B cell (primary cell): ENCODE measurements around the gene PHTF2. TPM values are rescaled to one million over a fixed set of nuclear protein-coding genes. Genes with fewer than 3 reads are reported as not detected.

Experiments
- ATAC-seq: fragments of 200-7000 bp; cut with Tn5 transposase; one replicate; pipeline ENCODE4 v1.10.0; 2021; ENCODE audit warnings: low read depth, mild to moderate bottlenecking, moderate number of reproducible peaks, moderate library complexity
- CTCF ChIA-PET: fragments of 350-600 bp; sonication (Branson Sonifier 250); formaldehyde crosslinking; loops from one replicate; lab custom pipeline; 2021; ENCODE audit warnings: antibody characterized with exemption, inconsistent platforms; lab: Charles Lee
- POLR2A ChIA-PET: fragments of 350-600 bp; sonication (Branson Sonifier 250); formaldehyde crosslinking; loops from one replicate; lab custom pipeline; 2021; ENCODE audit warnings: antibody characterized with exemption; lab: Charles Lee
- DNase-seq: peaks from one replicate; pipeline ENCODE4 v3.0.0; 2013
- H2AFZ ChIP-seq: 2 replicates; pipeline ENCODE4 v1.6.1; 2012; ENCODE audit warnings: mild to moderate bottlenecking, low read depth, low read length; ENCODE audit not compliant: insufficient read depth, poor library complexity, severe bottlenecking
- H3K27ac ChIP-seq, 2 donors: 1 replicate in 1 of 2; 2 replicates in 1 of 2; pipeline ENCODE4 v1.5.1; 2012 to 2013; ENCODE audit warnings: low read length in 2 of 2, mild to moderate bottlenecking in 2 of 2, moderate library complexity in 1 of 2
- H3K27me3 ChIP-seq, 4 experiments: fragments of 200-600 bp in 1 of 4; sonication (generic) in 1 of 4; replicated peaks in 1 of 4; 1 replicate in 2 of 4; 2 replicates in 2 of 4; pipeline versions ENCODE4 v1.6.1 to v1.7.0; 2013 to 2016; ENCODE audit warnings: low read length in 3 of 4, mild to moderate bottlenecking in 2 of 4, mixed read lengths in 1 of 4, moderate library complexity in 1 of 4; ENCODE audit not compliant: insufficient read depth in 4 of 4, control insufficient read depth in 3 of 4; ENCODE audit errors: control extremely low read depth in 1 of 4
- H3K36me3 ChIP-seq, 2 experiments: replicated peaks in 1 of 2; 1 replicate in 1 of 2; 2 replicates in 1 of 2; pipeline versions ENCODE4 v1.6.1 to v1.7.1; 2013; ENCODE audit warnings: low read length in 1 of 2; ENCODE audit not compliant: insufficient read depth in 2 of 2, control insufficient read depth in 1 of 2; ENCODE audit errors: control extremely low read depth in 1 of 2, extremely low read depth in 1 of 2
- H3K4me1 ChIP-seq, 2 donors: fragments of 200-600 bp in 1 of 2; sonication (generic) in 1 of 2; 1 replicate in 1 of 2; 2 replicates in 1 of 2; pipeline versions ENCODE4 v1.5.1 to v1.6.1; 2013 to 2017; ENCODE audit warnings: low read length in 2 of 2; ENCODE audit not compliant: control insufficient read depth in 2 of 2, insufficient read depth in 2 of 2
- H3K4me2 ChIP-seq: replicated peaks from 2 replicates; pipeline ENCODE3; 2012; ENCODE audit warnings: mild to moderate bottlenecking, low read depth, low read length; ENCODE audit not compliant: poor library complexity, severe bottlenecking
- H3K4me3 ChIP-seq, 5 experiments: fragments of 200-600 bp in 1 of 5; sonication (generic) in 1 of 5; 1 replicate in 3 of 5; 2 replicates in 2 of 5; pipeline versions ENCODE4 v1.5.1 to v1.7.0; 2011 to 2016; ENCODE audit warnings: low read length in 4 of 5, mild to moderate bottlenecking in 4 of 5, low read depth in 2 of 5, control low read depth in 1 of 5, moderate library complexity in 1 of 5; ENCODE audit not compliant: insufficient read depth in 1 of 5; ENCODE audit errors: control extremely low read depth in 1 of 5, extremely low read depth in 1 of 5
- H3K79me2 ChIP-seq: fragments of 200-600 bp; sonication (generic); one replicate; pipeline ENCODE4 v1.6.0; 2016; ENCODE audit warnings: low read length; ENCODE audit not compliant: control insufficient read depth, insufficient read depth
- H3K9ac ChIP-seq: fragments of 200-600 bp; sonication (generic); 2 replicates; pipeline ENCODE4 v1.6.1; 2017; ENCODE audit warnings: mild to moderate bottlenecking, low read length, moderate library complexity
- H3K9me3 ChIP-seq, 3 donors: one replicate each; pipeline versions ENCODE4 v1.6.1 to v1.7.1; 2013; ENCODE audit warnings: low read length in 2 of 3; ENCODE audit not compliant: control insufficient read depth in 2 of 3, insufficient read depth in 1 of 3; ENCODE audit errors: control extremely low read depth in 1 of 3
- H4K20me1 ChIP-seq: 2 replicates; pipeline ENCODE4 v1.6.0; 2012; ENCODE audit warnings: mild to moderate bottlenecking, low read length; ENCODE audit not compliant: insufficient read depth, control insufficient read depth, poor library complexity, severe bottlenecking
- H3K27ac Mint-ChIP-seq: one replicate; pipeline ENCODE4 v1.8.0; 2021; ENCODE audit warnings: mixed read lengths
- H3K27me3 Mint-ChIP-seq: one replicate; pipeline ENCODE4 v1.8.0; 2021; ENCODE audit warnings: mixed read lengths
- H3K4me1 Mint-ChIP-seq: one replicate; pipeline ENCODE4 v1.8.0; 2021; ENCODE audit warnings: mixed read lengths
- H3K4me3 Mint-ChIP-seq: one replicate; pipeline ENCODE4 v1.8.0; 2021; ENCODE audit warnings: mixed read lengths
- H3K9me3 Mint-ChIP-seq: one replicate; pipeline ENCODE4 v1.8.0; 2022; ENCODE audit warnings: mixed read lengths; ENCODE audit not compliant: insufficient read depth
- CTCF ChIP-seq: fragments of 200-600 bp; IDR thresholded peaks from one replicate; pipeline ENCODE4 v1.8.0; 2022; ENCODE audit warnings: antibody characterized with exemption, mild to moderate bottlenecking
- EZH2 ChIP-seq: IDR thresholded peaks from 2 replicates; pipeline ENCODE4 v1.6.1; 2012; ENCODE audit warnings: borderline replicate concordance, low read depth, mild to moderate bottlenecking, moderate library complexity, low read length; ENCODE audit not compliant: insufficient read depth, poor library complexity, severe bottlenecking
- WGBS: methylation state at CpG from one replicate; pipeline ENCODE4 v1.1.5; 2013; ENCODE audit warnings: missing lambda C conversion rate; ENCODE audit not compliant: insufficient coverage; 5-methylcytosine and 5-hydroxymethylcytosine counted together
- intact Hi-C: fragments of 100-400 bp; cut with micrococcal nuclease; formaldehyde crosslinking; loops from one replicate; pipeline ENCODE4 v1.10.0; 2022
- polyA plus RNA-seq: library from polyadenylated mRNA; depleted of rRNA; stranded (reverse); fragments of >200 nt; gene quantifications from 2 replicates; pipeline ENCODE4 v1.2.3, GENCODE V29; 2012
- total RNA-seq, 2 donors: library from RNA; stranded (reverse); fragments of 120-200 nt in 1 of 2; gene quantifications; 1 replicate in 1 of 2; 2 replicates in 1 of 2; pipeline versions ENCODE4 v1.2.3 to v1.2.4, GENCODE V29; 2013 to 2022

PHTF2 gene
- total and polyA plus RNA-seq, 2 donors (not counting 1 experiment from before 2014, with no cell fraction given), result 35.3 to 44.8 TPM

GRCh38 chr7:77791956-77792355 lies 6.6 kb upstream of the PHTF2 start:
- no peak overlapping the region for H3K27ac Mint-ChIP-seq
- no peak overlapping the region for H3K4me2 ChIP-seq
- no peak overlapping the region for H3K4me3 Mint-ChIP-seq
- peaks cover 34% of the 10 kb centered on the region for H3K79me2 ChIP-seq
- H3K4me1 ChIP-seq, result peaks cover 8% of the 10 kb centered on the region in 2 donors
- H3K36me3 ChIP-seq, result peaks cover 3 to 9% of the 10 kb centered on the region in 2 experiments
- H3K27me3 ChIP-seq, result no peaks in the 10 kb centered on the region
- ATAC-seq (no peak), DNase-seq (no peak)
- H4K20me1 ChIP-seq, result peaks cover 15% of the 10 kb centered on the region
- H3K9ac ChIP-seq, result no peak overlapping the region
- H3K9me3 Mint-ChIP-seq, result no peaks in the 10 kb centered on the region
- intact Hi-C loops, result no loop called here
- TF ChIP-seq CTCF (no peak), EZH2 (no peak)
- no peak overlapping the region for H3K4me3 ChIP-seq
- no peak overlapping the region for H3K27ac ChIP-seq
- ChIA-PET POLR2A (interaction anchor here (0.6 kb wide), 1 partner anchor 16 kb away, joined by 3 read pairs; no protein-coding TSS in a partner anchor), CTCF (interaction anchor here (0.6 to 1.1 kb wide), 3 partner anchors 139 to 142 kb away, joined by 3 to 4 read pairs (median 3); no protein-coding TSS in a partner anchor)
- H3K4me1 Mint-ChIP-seq, result peaks cover 27% of the 10 kb centered on the region
- no peak overlapping the region for H2AFZ ChIP-seq
- no CpG with 5 or more reads among the region's 2 CpGs for WGBS
- no peaks in the 10 kb centered on the region for H3K27me3 Mint-ChIP-seq
- H3K9me3 ChIP-seq, result no peaks in the 10 kb centered on the region

GRCh38 chr7:77794000-77794399 lies 4.6 kb upstream of the PHTF2 start:
- peaks cover 15% of the 10 kb centered on the region for H4K20me1 ChIP-seq
- H3K27me3 Mint-ChIP-seq, result no peaks in the 10 kb centered on the region
- POLR2A ChIA-PET, result interaction anchor here (0.6 kb wide), 1 partner anchor 135 kb away, joined by 3 read pairs; no protein-coding TSS in a partner anchor
- H3K9me3 ChIP-seq, result no peaks in the 10 kb centered on the region
- H3K9ac ChIP-seq, result no peak overlapping the region
- ATAC-seq (no peak), DNase-seq (no peak)
- H3K27me3 ChIP-seq, result no peaks in the 10 kb centered on the region
- no peaks in the 10 kb centered on the region for H3K9me3 Mint-ChIP-seq
- H3K36me3 ChIP-seq, result peaks cover 3 to 9% of the 10 kb centered on the region in 2 experiments
- no peak overlapping the region for H2AFZ ChIP-seq
- H3K27ac Mint-ChIP-seq, result no peak overlapping the region
- no peak for TF ChIP-seq EZH2
- TF ChIP-seq CTCF, result no peak
- peaks cover 15% of the 10 kb centered on the region in 2 donors for H3K4me1 ChIP-seq
- intact Hi-C loops, result no loop called here
- H3K4me3 ChIP-seq, result no peak overlapping the region
- no peak overlapping the region for H3K27ac ChIP-seq
- CTCF ChIA-PET, result no interaction called here
- H3K79me2 ChIP-seq, result peaks cover 49% of the 10 kb centered on the region
- H3K4me3 Mint-ChIP-seq, result no peak overlapping the region
- H3K4me1 Mint-ChIP-seq, result peaks cover 38% of the 10 kb centered on the region
- no peak overlapping the region for H3K4me2 ChIP-seq
- WGBS, result 100% methylated on average over 1 of the region's 4 CpGs
